Pancreas (tissue), 10 donors: ENCODE data around the gene VWF. TPM values are rescaled to one million over a fixed set of nuclear protein-coding genes. Genes with fewer than 3 reads are reported as not detected.
"Not testable (repeated sequence)": the region's sequence is repeated elsewhere in the genome, so short reads cannot be mapped to it uniquely, and the experiment has no call there.

ENCODE experiments used
- ATAC-seq, 4 donors: fragments of 200-7000 bp; cut with Tn5 transposase; one replicate each; pipeline versions ENCODE4 v1.8.0 to v1.9.1; 2020; ENCODE audit warnings: mild to moderate bottlenecking in 4 of 4, moderate library complexity in 4 of 4
- DNase-seq, 6 donors: peaks; one replicate each; pipeline ENCODE4 v3.0.0-alpha.2; 2020
- FAIRE-seq: peaks from 2 replicates; lab custom pipeline; 2012; peaks lifted over from hg19 to GRCh38; lab: Jason Lieb, UNC
- H3K27ac ChIP-seq, 4 donors: fragments of 200-600 bp; sonication (generic); 1 replicate in 3 of 4; 2 replicates in 1 of 4; pipeline versions ENCODE4 v1.5.0 to v1.8.0; 2020
- H3K27me3 ChIP-seq, 4 donors: fragments of 200-600 bp; one replicate each; pipeline ENCODE4 v1.8.0; 2021
- H3K36me3 ChIP-seq, 3 donors: fragments of 200-600 bp; sonication (generic) in 1 of 3; one replicate each; pipeline versions ENCODE4 v1.5.0 to v1.8.0; 2020 to 2021
- H3K4me1 ChIP-seq, 3 donors: fragments of 200-600 bp; one replicate each; pipeline ENCODE4 v1.8.0; 2021
- H3K4me3 ChIP-seq, 4 donors: fragments of 200-600 bp; sonication (generic) in 2 of 4; one replicate each; pipeline versions ENCODE4 v1.5.0 to v1.8.0; 2020 to 2021
- H3K9me3 ChIP-seq, 4 donors: fragments of 200-600 bp; one replicate each; pipeline ENCODE4 v1.8.0; 2021
- CTCF ChIP-seq, 4 donors: fragments of 200-600 bp; sonication (generic) in 3 of 4; IDR thresholded peaks; one replicate each; pipeline versions ENCODE4 v1.5.0 to v1.8.0; 2021; ENCODE audit warnings: antibody characterized with exemption in 4 of 4
- WGBS, 2 donors: extraction: QIAGEN DNeasy Blood & Tissue Kit; methylation state at CpG; one replicate each; pipeline ENCODE4 v1.1.7; 2013; 5-methylcytosine and 5-hydroxymethylcytosine counted together
- intact Hi-C, 3 donors: fragments of 100-400 bp; cut with DNase I; formaldehyde crosslinking; loops; one replicate each; pipeline versions ENCODE4 v1.11.1 to v1.14.2; 2022
- polyA plus RNA-seq, 2 donors: library from polyadenylated mRNA; stranded (reverse); fragments of 200-250 nt; gene quantifications; one replicate each; pipeline ENCODE4 v1.2.3, GENCODE V29; 2013
- total RNA-seq, 6 donors: library from RNA; stranded (reverse); fragmentation: NEBNext Ultra II Directional in 4 of 6; extraction: Animal tissue kit (Norgen Biotek cat#: 25700) in 4 of 6; gene quantifications; one replicate each; pipeline versions ENCODE4 v1.2.1 to v1.2.4, GENCODE V29; 2021 to 2023
- donor health status: healthy with polysubstance abuse.
- donor health status: DM: no; HTN: no; CAD: no; lungs with moderate emphysema.
- donor health status: DM: no; HTN: no; CAD: no.
- donor health status: control.
- donor health status: control.
- donor health status: Bipolar disorder and iron deficiency.
- donor health status: DM: yes; HTN: yes; CAD: no.
- donor health status: DM: no; HTN: no; CAD: no.
- donor health status: DM: no; HTN: no; CAD: no.
- donor health status: DM: yes; HTN: yes; CAD: no.

The VWF gene
- total and polyA plus RNA-seq, 8 donors = 15.9 to 53.1 (median 29.1) TPM

DNA sequence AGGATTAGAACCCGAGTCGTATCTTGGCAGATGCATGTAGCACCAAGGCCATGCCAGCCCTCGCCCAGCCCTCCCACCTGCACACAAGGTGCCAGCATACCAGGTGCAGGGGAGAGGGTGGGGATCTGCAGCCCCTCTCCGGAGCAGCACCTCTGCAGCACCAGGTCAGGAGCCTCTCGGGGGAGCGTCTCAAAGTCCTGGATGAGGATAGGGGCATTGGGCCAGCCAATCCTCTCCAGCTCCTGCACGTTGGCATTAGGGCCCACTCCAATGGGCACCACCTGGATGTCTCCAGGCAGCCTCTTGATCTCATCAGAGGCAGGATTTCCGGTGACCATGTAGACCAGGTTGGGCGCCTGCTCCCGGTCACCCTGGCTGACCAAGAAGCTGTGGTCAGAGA, 106.2 kb downstream of the VWF start:
- no peak overlapping the region for H3K4me3 ChIP-seq
- intact Hi-C loops = no loop called here
- DNase-seq (no peak), FAIRE-seq (no peak), ATAC-seq (no peak)
- H3K27me3 ChIP-seq = no peaks in the 10 kb centered on the region
- H3K9me3 ChIP-seq = no peaks in the 10 kb centered on the region
- H3K27ac ChIP-seq = no peak overlapping the region
- TF ChIP-seq CTCF (IDR thresholded peaks at IDR 0.05) = no peak
- H3K36me3 ChIP-seq = no peaks in the 10 kb centered on the region
- WGBS, 2 donors = 72 to 84% methylated on average over 10 of the region's 10 CpGs
- no peaks in the 10 kb centered on the region for H3K4me1 ChIP-seq

GRCh38 chr12:6016756-6017155, 107.7 kb downstream of the VWF start:
- H3K27ac ChIP-seq = no peak overlapping the region
- H3K27me3 ChIP-seq = no peaks in the 10 kb centered on the region
- no peak overlapping the region for H3K4me3 ChIP-seq
- FAIRE-seq (no peak), DNase-seq (no peak), ATAC-seq (no peak)
- 55 to 58% methylated on average over 7 of the region's 7 CpGs for WGBS, 2 donors
- H3K9me3 ChIP-seq = no peaks in the 10 kb centered on the region
- H3K36me3 ChIP-seq = no peaks in the 10 kb centered on the region
- no peaks in the 10 kb centered on the region for H3K4me1 ChIP-seq
- no peak for TF ChIP-seq CTCF (IDR thresholded peaks at IDR 0.05)
- intact Hi-C loops = no loop called here

GRCh38 chr12:6016004-6016403, 108.5 kb downstream of the VWF start:
- DNase-seq, H3K27ac ChIP-seq, H3K9me3 ChIP-seq, intact Hi-C loops, FAIRE-seq, ATAC-seq, H3K4me3 ChIP-seq, H3K4me1 ChIP-seq, H3K27me3 ChIP-seq, H3K36me3 ChIP-seq: not testable (repeated sequence)
- 82 to 90% methylated on average over 12 of the region's 12 CpGs for WGBS, 2 donors

GRCh38 chr12:6015271-6015670, 109.2 kb downstream of the VWF start:
- intact Hi-C loops, H3K4me3 ChIP-seq, H3K4me1 ChIP-seq, H3K27me3 ChIP-seq, H3K36me3 ChIP-seq, ATAC-seq, DNase-seq, H3K9me3 ChIP-seq, H3K27ac ChIP-seq, FAIRE-seq: not testable (repeated sequence)
- 34 to 57% methylated on average over 2 to 3 of the region's 3 CpGs for WGBS, 2 donors

DNA sequence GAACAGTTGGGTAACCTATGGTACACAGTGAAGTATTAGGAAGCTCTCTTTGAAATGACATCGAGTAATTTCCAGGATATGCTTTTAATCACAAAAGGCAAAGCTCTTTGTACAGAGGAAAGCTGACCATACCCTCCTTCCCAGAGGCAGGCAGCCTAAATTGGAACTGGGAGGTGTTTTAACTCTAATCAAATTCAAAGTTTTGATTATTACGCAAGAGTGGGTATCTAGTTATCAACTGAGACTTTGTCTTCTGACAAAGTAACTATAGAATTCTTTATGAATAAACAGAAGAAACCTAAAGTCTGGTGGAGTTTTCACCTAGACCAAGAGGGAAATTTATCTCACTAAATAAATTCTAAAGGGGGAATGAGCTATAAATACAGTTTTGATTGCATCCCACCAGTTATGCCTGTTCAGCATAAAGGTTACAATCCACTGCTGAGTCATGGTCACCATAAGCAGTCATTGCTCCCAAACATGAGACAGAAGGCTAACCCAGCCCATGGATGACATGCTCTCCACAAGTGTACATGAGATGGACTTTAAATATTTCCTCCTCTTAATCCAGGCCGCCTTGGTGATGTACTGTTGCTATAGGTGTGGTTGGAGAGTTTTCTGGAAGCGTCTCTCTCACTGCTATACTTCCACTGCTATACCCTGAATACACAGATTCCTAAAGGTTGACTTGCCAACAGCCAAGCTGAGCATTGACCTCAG, 113.7 kb downstream of the VWF start:
- H3K27me3 ChIP-seq, H3K36me3 ChIP-seq, H3K9me3 ChIP-seq, FAIRE-seq, DNase-seq, H3K4me1 ChIP-seq, ATAC-seq, intact Hi-C loops, H3K27ac ChIP-seq, H3K4me3 ChIP-seq: not testable (repeated sequence)
- WGBS, 2 donors = 74 to 85% methylated on average over 4 of the region's 4 CpGs

DNA sequence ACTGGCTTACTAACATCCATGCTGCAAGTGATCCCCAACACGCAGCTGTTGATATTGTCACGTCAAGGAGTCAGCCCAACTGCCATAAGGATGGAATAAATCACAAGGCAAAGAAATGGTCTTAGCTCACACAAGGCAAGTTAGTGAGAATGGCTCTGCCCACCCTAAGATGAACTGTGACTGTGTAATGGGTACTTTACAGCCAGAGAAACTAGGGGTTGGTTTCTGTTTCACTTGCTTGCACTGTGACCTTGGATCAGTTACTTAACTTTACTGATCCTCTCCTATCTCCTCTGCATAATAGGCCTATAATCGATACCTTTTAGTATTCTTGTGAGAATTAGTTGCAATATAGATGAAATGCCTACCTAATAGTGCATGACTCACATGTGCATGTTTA, 127.2 kb downstream of the VWF start:
- Histone ChIP-seq H3K4me1 (no peaks in the 10 kb centered on the region), H3K36me3 (no peaks in the 10 kb centered on the region), H3K27me3 (peaks cover 0 to 7% (median 0%) of the 10 kb centered on the region in 4 donors), H3K27ac (no peak overlapping the region), H3K4me3 (no peak overlapping the region), H3K9me3 (no peaks in the 10 kb centered on the region)
- intact Hi-C loops = no loop called here
- DNase-seq = no peak
- FAIRE-seq = no peak
- no peak for ATAC-seq
- no peak for TF ChIP-seq CTCF (IDR thresholded peaks at IDR 0.05)
- WGBS, 2 donors = 85 to 87% methylated on average over 3 of the region's 3 CpGs
